ENCODE measurements around the gene FCRL1. TPM values are rescaled to one million over a fixed set of nuclear protein-coding genes. Genes with fewer than 3 reads are reported as not detected.

Gene FCRL1
- total and polyA plus RNA-seq, 2 of the 13 experiments (the other 11 are each of a cell fraction or from before 2014, with no cell fraction given), result not detected

GRCh38 chr1:157758018-157758417, 61.9 kb downstream of the FCRL1 start (continued):
- TF ChIP-seq PRDM10 (CRISPR knock-in tag; IDR thresholded peaks at IDR 0.05; ENCODE audit: low read depth) (no peak), FUBP1 (CRISPR knock-in tag; IDR thresholded peaks at IDR 0.05; ENCODE audit: borderline replicate concordance) (no peak), ZNF446 (CRISPR knock-in tag; IDR thresholded peaks at IDR 0.05) (no peak)

GRCh38 chr1:157753611-157754010, 66.3 kb downstream of the FCRL1 start:
- DNase-seq (ENCODE audit: low spot score), result no peak
- no peak for ATAC-seq
- 0% methylated on average over 1 of the region's 1 CpG for WGBS (ENCODE audit: low lambda C conversion rate)
- Histone ChIP-seq H4K20me1 (ENCODE audit: insufficient read depth, low read length) (no peaks in the 10 kb centered on the region), H3K9ac (ENCODE audit: insufficient read depth, low read depth, low read length) (no peak overlapping the region), H2AFZ (ENCODE audit: low read length) (no peak overlapping the region), H3K4me2 (ENCODE audit: low read depth, low read length) (no peak overlapping the region), H3K4me3 (replicated peaks in 1 of 3; ENCODE audit: insufficient read depth in 1 of 3, low read depth in 2 of 3, low read length in 3 of 3) (no peak overlapping the region), H3K79me2 (ENCODE audit: insufficient read depth, low read length) (no peaks in the 10 kb centered on the region), H3K27ac (ENCODE audit: extremely low read length, insufficient read depth, low read length) (no peak overlapping the region), H3K4me1 (ENCODE audit: insufficient read depth, low read length) (no peaks in the 10 kb centered on the region), H3K36me3 (replicated peaks in 1 of 2; ENCODE audit: control insufficient read depth in 1 of 2, insufficient read depth in 2 of 2, low read length in 2 of 2) (no peaks in the 10 kb centered on the region), H3K9me3 (ENCODE audit: low read length) (no peaks in the 10 kb centered on the region), H3K27me3 (ENCODE audit: control insufficient read depth in 1 of 2, insufficient read depth in 2 of 2, low read length in 2 of 2) (no peaks in the 10 kb centered on the region)
- no peak for FAIRE-seq
- no TSS peak for BruUV-seq (replicated peaks)
- intact Hi-C loops (cut with micrococcal nuclease; ENCODE audit: unreplicated experiment), result no loop called here
- POLR2A ChIA-PET, result no interaction called here
- TF ChIP-seq ZNF619 (CRISPR knock-in tag; IDR thresholded peaks at IDR 0.05), result no peak
- no peak for TF ChIP-seq TFE3 (CRISPR knock-in tag; IDR thresholded peaks at IDR 0.05)
- no peak for TF ChIP-seq ZNF460 (CRISPR knock-in tag; IDR thresholded peaks at IDR 0.05; ENCODE audit: borderline replicate concordance)
- TF ChIP-seq ZNF687 (CRISPR knock-in tag; IDR thresholded peaks at IDR 0.05), result no peak
- CTCF ChIA-PET (ENCODE audit: low intra/inter-chr PET ratio, low total read pairs), result no interaction called here
- in situ Hi-C loops (cut with HindIII; ENCODE audit: extremely low pct_ligation_motif_present, low pct_unique_long_range_greater_than_20kb), result no loop called here

Data from HepG2 (cell line).